CMK (cell line): ENCODE data around the gene AKAP8L.

Source experiments
- DNase-seq: peaks from one replicate; pipeline ENCODE4 v3.0.0-alpha.2; 2010; ENCODE audit warnings: low read depth

The AKAP8L gene

DNA sequence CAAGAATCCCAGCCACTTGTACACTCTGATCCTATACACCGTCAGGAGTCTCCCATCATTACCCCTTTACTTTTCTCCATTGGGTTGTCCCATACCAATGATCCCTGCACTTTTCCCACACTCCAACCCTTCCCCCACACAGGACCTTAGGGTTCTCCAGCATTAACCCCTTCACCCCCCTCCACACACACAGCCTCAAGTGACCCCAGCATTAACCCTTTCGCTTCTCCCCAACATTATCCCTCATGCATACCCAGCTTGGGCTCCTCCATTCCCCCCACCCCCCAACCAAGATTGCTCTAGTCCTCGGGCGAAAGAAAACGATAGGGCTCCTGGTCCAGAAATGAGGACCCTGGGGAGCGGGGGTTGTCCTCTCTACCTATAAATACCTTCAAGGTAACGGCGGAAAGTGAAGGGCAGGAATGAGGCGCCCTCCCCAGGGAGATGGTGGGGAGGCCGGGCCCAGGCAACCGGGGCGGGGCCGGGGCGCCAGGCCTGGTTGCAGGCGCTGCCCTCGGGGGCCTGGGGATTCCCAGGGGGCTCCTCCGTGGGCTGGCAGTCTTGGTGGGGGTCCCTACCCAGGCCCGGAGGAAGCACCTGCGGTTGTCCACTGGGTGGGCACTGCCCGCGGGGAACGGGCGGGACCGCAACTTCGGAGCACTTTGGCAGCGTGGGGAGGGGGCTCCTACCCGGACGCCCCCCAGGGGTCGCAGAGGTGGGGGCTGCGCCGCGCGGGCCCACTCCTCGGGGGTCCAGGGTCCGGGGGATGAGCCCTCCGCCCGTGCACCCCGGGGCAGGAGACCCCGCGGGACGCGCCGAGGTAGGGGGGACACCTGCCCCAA is 30.2 kb upstream of the AKAP8L start:
- no peak for DNase-seq

- DNase-seq: no peak
Measured at GRCh38 chr19:15448044-15448777, 29.4 kb upstream of the AKAP8L start.

- DNase-seq: no peak
Measured at GRCh38 chr19:15447057-15447456, 28.3 kb upstream of the AKAP8L start.

GRCh38 chr19:15445807-15446376 is 27.1 kb upstream of the AKAP8L start:
- DNase-seq: no peak

GRCh38 chr19:15445227-15445605 is 26.4 kb upstream of the AKAP8L start:
- no peak for DNase-seq

GRCh38 chr19:15444505-15445226 is 25.9 kb upstream of the AKAP8L start:
- no peak for DNase-seq

DNA sequence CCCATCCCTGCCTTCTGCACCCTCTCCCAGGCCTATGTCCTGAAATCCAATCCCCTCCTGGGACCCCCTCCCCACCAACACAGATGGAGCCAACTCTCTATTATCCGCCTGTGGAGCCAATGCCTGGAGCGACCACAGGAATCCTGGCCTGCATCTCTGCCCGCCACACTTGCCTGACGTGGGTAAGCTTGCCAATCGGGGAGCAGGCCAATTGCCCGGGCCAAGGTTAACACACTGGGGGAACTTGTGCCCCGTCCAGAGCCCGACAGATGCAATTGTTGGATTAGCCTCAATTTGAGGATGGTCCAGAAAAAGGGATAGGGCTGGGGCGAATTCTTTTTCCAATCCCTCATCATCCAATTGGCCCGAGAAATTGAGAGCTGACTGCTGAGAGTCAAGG is 25.1 kb upstream of the AKAP8L start:
- no peak for DNase-seq

DNA sequence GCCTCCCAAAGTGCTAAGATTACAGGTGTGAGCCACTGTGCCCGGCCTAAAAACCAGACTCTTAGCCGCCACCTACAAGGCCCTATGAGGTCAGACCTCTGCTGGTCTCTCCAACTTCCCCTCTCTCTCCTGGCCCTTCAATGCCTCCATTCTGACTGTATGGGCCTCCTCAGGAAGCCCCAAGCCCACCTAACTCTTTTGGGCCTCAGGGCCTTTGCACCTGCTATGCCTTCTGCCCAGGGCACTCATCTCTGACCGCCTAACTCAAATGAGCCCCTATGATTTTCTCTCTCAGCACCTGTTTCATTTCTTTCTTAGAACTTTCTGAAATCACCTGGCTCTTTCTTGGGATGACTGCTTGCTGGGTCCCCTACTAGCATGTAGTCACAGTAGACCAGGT is 24.5 kb upstream of the AKAP8L start:
- no peak for DNase-seq

DNA sequence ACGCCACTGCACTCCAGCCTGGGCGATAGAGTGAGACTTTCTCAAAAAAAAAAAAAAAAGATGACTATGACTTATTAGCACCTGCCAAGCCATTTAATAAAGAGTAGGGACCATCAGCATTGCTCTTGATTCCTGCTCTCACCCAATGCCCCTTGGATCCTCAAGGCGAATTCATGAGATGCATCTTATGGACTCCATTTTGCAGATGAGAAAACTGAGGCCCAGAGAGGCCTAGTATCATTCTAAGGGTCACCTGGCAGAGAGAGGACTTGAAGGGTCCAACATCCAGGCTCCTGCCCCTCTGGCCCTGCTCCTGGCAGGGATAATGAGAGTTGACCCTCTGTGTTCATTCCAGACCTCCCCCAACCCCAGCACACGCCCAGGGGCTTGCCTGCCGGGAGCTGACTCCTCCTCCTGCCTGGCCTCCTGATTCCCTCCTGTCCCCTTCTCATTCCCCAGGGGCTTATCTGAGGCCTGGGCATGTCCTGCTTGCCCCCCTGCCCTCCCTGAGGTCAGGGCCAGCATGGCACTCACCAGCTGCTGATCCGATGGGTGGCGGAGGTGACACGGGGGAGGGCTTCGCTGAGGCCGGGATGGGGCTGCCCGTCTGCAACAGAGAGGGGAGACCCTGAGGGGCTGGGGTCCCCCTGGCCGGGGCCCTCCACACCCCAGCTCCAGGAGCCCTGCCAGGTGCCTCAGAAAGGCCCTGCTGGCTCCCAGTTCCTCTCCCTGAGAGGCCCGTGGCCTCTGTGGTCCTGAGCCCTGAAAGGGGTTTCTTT is 23.5 kb upstream of the AKAP8L start:
- no peak for DNase-seq

DNA sequence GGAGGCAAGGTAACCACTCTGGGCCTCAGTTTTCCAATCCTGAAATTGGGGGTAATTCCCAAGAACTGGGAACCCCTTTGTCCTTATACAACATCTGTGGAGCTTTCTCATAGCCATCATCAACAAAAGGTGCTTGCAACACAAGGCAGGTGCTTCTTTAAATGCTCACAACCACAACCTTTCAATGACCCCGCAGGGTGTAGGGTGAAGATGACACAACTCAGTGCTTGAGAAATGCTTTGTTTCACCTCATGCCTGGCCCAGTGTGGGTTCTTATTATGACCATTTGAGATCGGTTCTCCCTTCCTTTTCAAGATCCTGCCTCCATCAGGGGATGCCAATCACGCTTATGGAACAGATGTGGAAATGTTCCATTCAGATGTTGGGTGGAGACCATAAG is 22.5 kb upstream of the AKAP8L start:
- DNase-seq: no peak

DNA sequence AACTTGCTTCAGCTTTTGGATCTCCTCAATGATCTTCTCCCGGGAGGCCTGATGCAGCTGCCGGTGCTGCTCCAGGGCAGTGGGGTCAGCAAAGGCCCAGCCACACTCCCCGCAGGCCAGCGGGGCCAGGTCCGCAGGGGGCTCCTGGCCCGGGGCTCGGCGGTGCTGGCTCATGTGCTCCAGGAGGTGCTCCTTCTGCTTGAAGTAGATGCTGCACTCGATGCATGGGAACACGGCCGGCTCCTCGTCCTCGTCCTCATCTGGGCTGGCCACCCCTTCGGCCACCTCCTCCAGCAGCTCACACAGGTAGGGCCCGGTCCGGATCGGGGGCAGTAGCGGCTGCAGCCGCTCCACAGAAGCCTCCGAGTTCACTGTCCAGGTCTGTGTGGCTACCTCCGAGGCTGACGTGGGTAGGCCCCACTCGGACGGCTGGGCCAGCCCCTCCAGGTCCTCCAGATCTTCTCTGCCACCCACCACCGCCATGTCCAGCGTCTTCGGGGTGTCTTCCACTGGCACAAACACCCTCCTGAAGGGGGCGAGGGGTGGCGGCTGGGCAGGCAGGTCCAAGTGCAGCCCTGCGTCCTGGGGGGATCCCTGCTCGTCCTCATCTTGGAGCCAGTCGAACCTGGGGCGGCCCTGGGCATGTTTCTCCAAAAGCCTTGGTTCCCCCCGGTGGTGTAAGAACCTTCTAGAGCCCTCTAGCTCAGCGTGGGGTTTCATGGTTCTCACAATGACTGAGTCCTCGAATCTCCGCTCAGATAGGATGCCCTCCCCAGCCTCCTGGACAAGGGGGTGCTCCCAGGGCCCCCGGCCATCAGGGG is 21.2 kb upstream of the AKAP8L start:
- no peak for DNase-seq

GRCh38 chr19:15439078-15439799 is 20.5 kb upstream of the AKAP8L start:
- no peak for DNase-seq

GRCh38 chr19:15438577-15438976 is 19.8 kb upstream of the AKAP8L start:
- DNase-seq: no peak

DNA sequence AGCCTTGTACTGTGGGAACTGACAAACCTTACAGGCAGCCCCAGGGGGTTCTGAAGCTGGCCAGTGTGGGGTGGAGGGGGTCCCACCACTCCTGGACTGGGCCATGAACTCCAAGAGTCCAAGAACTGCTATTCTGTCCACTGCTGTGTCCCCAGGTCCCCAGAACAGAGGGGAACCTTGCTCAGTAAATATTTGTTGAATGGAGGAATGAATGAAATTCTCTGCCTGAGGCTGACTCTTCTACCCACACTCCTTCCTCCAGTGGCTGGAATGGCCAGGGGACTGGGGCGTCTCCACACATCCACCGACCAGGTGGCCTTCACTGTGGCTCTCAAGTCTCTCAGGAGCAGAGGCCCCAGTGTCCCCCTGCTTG is 19.3 kb upstream of the AKAP8L start:
- no peak for DNase-seq

- no peak for DNase-seq
Measured at GRCh38 chr19:15437355-15438123, 18.8 kb upstream of the AKAP8L start.

GRCh38 chr19:15436826-15437110 is 18.0 kb upstream of the AKAP8L start:
- DNase-seq: no peak

- no peak for DNase-seq
Measured at GRCh38 chr19:15436012-15436825, 17.4 kb upstream of the AKAP8L start.

DNA sequence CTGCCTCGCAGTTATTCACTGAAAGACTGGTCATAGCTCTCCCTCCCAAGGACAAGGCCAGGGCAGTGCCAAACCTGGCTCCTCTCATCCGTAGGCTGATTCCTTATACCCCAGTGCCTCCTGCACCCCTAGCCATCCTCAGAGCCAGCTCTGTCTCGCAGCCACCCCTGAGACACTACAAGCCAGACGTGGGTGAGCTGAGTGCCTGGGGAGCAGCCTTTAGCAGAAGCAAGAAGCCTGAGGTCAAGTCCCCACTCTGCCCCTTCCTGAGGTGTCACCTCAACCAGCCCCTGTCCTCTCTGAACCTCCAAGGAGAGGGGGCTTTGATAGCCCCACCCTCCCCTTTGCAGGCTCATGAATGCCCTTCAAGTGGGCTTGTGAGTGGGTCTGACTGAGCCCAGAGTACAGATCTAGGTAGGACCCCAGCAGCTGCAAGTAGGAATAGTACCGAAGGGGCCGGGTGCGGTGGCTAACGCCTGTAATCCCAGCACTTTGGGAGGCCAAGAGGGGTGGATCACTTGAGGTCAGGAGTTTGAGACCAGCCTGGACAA is 14.8 kb upstream of the AKAP8L start:
- DNase-seq: no peak
